A673 (cell line): Measurements from ENCODE around the gene GDA. TPM values are rescaled to one million over a fixed set of nuclear protein-coding genes. Genes with fewer than 3 reads are reported as not detected.

Source experiments
- BruUV-seq: library from RNA; stranded (reverse); fragments of 400-500 nt; replicated peaks from 2 replicates; lab custom pipeline; 2021; lab: Mats Ljungman, UMichigan
- CTCF ChIA-PET: fragments of 300-600 bp; sonication (Branson Sonifier 250); formaldehyde crosslinking; loops from one replicate; lab custom pipeline; 2022; ENCODE audit warnings: antibody characterized with exemption; lab: Charles Lee
- POLR2A ChIA-PET: fragments of 300-600 bp; sonication (Branson Sonifier 250); formaldehyde crosslinking; loops from one replicate; lab custom pipeline; 2022; ENCODE audit warnings: antibody characterized with exemption; ENCODE audit not compliant: low non-redundant PET; lab: Charles Lee
- DNase-seq: peaks from one replicate; pipeline ENCODE4 v3.0.0-alpha.2; 2015; ENCODE audit warnings: low spot score
- H3K27ac ChIP-seq: fragments of 200-600 bp; sonication (generic); 2 replicates; pipeline ENCODE4 v1.5.1; 2016; ENCODE audit warnings: mixed run types, low read depth, mild to moderate bottlenecking, mixed read lengths, antibody characterized with exemption, low read length; ENCODE audit not compliant: poor library complexity, severe bottlenecking
- H3K27me3 ChIP-seq: fragments of 200-600 bp; sonication (generic); replicated peaks from 2 replicates; pipeline ENCODE4 v1.6.1; 2017; ENCODE audit warnings: mixed run types, low read depth, mild to moderate bottlenecking, mixed read lengths, antibody characterized with exemption, low read length; ENCODE audit not compliant: insufficient read depth, poor library complexity
- H3K36me3 ChIP-seq: fragments of 200-600 bp; sonication (generic); 2 replicates; pipeline ENCODE4 v1.6.1; 2016; ENCODE audit warnings: mixed run types, mild to moderate bottlenecking, mixed read lengths, antibody characterized with exemption, low read length; ENCODE audit not compliant: insufficient read depth, poor library complexity, severe bottlenecking
- H3K4me1 ChIP-seq: fragments of 200-600 bp; sonication (generic); 2 replicates; pipeline ENCODE4 v1.6.1; 2017; ENCODE audit warnings: mixed run types, mild to moderate bottlenecking, mixed read lengths, antibody characterized with exemption, low read length; ENCODE audit not compliant: insufficient read depth, poor library complexity, severe bottlenecking
- H3K4me3 ChIP-seq: fragments of 200-600 bp; sonication (generic); 2 replicates; pipeline ENCODE4 v1.5.1; 2016; ENCODE audit warnings: low read depth, mixed run types, mild to moderate bottlenecking, mixed read lengths, low read length; ENCODE audit not compliant: poor library complexity, severe bottlenecking
- H3K9me3 ChIP-seq: fragments of 200-600 bp; sonication (generic); 2 replicates; pipeline ENCODE4 v1.6.1; 2016; ENCODE audit warnings: mixed run types, low read depth, mild to moderate bottlenecking, mixed read lengths, antibody characterized with exemption, low read length; ENCODE audit not compliant: poor library complexity, severe bottlenecking
- CTCF ChIP-seq: fragments of 300-800, 200-600 bp; sonication (generic); conservative IDR thresholded peaks from 2 replicates; pipeline ENCODE4 v1.5.1; 2017; ENCODE audit warnings: low read depth, mild to moderate bottlenecking, antibody characterized with exemption, low read length, moderate library complexity, mixed read lengths
- EZH2 ChIP-seq: fragments of 200-600 bp; sonication (generic); IDR thresholded peaks from 2 replicates; pipeline ENCODE4 v1.6.1; 2017; ENCODE audit warnings: borderline replicate concordance, low read depth, mild to moderate bottlenecking, mixed read lengths, antibody characterized with exemption, low read length; ENCODE audit not compliant: poor library complexity, severe bottlenecking
- intact Hi-C: fragments of 100-400 bp; cut with micrococcal nuclease; formaldehyde crosslinking; loops from one replicate; pipeline ENCODE4 v1.10.0; 2022; ENCODE audit not compliant: unreplicated experiment
- total RNA-seq: library from RNA; stranded (reverse); gene quantifications from 2 replicates; pipeline ENCODE4 v1.2.3, GENCODE V29; 2021

Gene GDA
- total RNA-seq, 1 experiment from 2014 or later: not detected

DNA sequence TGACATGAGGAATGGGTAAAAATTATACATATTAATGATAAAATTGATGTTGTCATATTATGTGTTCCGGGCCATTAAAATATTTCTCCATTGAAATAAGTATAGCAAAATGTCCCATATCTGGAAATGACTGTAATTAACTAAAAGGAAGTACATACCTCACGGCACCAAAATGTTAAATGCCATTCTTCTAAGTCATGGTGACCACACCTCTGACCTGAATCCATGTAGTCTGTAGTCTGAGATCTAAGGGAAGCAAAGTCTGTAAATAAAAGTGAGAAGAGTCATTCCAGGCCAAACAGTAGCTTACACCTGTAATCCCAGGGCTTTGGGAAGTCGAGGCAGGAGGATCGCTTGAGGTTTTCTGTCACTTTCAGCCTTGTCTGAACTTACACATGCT, 8.7 kb upstream of the GDA start:
- no peak for TF ChIP-seq CTCF
- TF ChIP-seq EZH2: no peak
- BruUV-seq: no TSS peak
- no peaks in the 10 kb centered on the region for H3K36me3 ChIP-seq
- H3K4me3 ChIP-seq: no peak overlapping the region
- no peaks in the 10 kb centered on the region for H3K4me1 ChIP-seq
- H3K27me3 ChIP-seq: peaks cover 20% of the 10 kb centered on the region
- H3K9me3 ChIP-seq: no peaks in the 10 kb centered on the region
- intact Hi-C loops: no loop called here
- DNase-seq: no peak
- POLR2A ChIA-PET: interaction anchor here (0.6 kb wide), 1 partner anchor 213 kb away, joined by 3 read pairs; no protein-coding TSS in a partner anchor
- no peak overlapping the region for H3K27ac ChIP-seq
- CTCF ChIA-PET: no interaction called here

DNA sequence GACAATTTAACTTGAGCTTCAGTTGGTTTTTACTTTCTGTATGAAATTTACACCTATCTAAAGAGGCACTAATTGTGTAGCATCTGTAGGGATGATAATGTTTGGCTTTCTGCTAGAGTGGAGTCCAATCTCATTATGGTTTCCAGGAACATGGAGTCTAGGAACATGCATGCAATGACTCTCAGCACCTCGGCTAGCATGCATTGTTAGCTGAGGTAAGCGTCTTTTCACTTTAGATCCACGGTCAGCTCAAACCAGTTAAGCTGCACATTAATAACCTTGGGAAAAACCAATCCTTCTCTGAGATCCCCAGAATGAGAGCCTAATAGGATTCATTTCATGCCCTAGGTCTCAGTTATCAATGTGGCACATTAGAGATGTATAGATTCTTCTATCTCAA, 7.8 kb upstream of the GDA start:
- Histone ChIP-seq H3K9me3 (no peaks in the 10 kb centered on the region), H3K4me3 (no peak overlapping the region), H3K27ac (no peak overlapping the region), H3K4me1 (no peaks in the 10 kb centered on the region), H3K36me3 (no peaks in the 10 kb centered on the region), H3K27me3 (peaks cover 20% of the 10 kb centered on the region)
- DNase-seq: no peak
- TF ChIP-seq CTCF (no peak), EZH2 (no peak)
- ChIA-PET CTCF (no interaction called here), POLR2A (no interaction called here)
- BruUV-seq: no TSS peak
- intact Hi-C loops: no loop called here

- ChIA-PET CTCF (no interaction called here), POLR2A (no interaction called here)
- H3K27me3 ChIP-seq: peaks cover 43% of the 10 kb centered on the region
- intact Hi-C loops: no loop called here
- no peak overlapping the region for H3K27ac ChIP-seq
- no peaks in the 10 kb centered on the region for H3K36me3 ChIP-seq
- no peaks in the 10 kb centered on the region for H3K4me1 ChIP-seq
- BruUV-seq: no TSS peak
- TF ChIP-seq CTCF: no peak
- TF ChIP-seq EZH2: no peak
- no peak overlapping the region for H3K4me3 ChIP-seq
- DNase-seq: no peak
- no peaks in the 10 kb centered on the region for H3K9me3 ChIP-seq
Observed at GRCh38 chr9:72144756-72145492, 4.3 kb upstream of the GDA start.
